PC-9 (cell line): Measurements from ENCODE around the gene CCDC201. TPM values are rescaled to one million over a fixed set of nuclear protein-coding genes. Genes with fewer than 3 reads are reported as not detected.

Source experiments
- BruUV-seq: library from RNA; stranded (reverse); fragments of 400-500 nt; replicated peaks from 2 replicates; lab custom pipeline; 2021; lab: Mats Ljungman, UMichigan
- CTCF ChIA-PET: fragments of 300-600 bp; sonication (Branson Sonifier 250); formaldehyde crosslinking; loops from one replicate; lab custom pipeline; 2022; ENCODE audit warnings: antibody characterized with exemption; lab: Charles Lee
- POLR2A ChIA-PET: fragments of 300-600 bp; sonication (Branson Sonifier 250); formaldehyde crosslinking; loops from one replicate; lab custom pipeline; 2022; ENCODE audit warnings: antibody characterized with exemption; ENCODE audit not compliant: unreplicated experiment; lab: Charles Lee
- DNase-seq, 2 experiments: peaks; one replicate each; pipeline versions ENCODE4 v3.0.0 to v3.0.0-alpha.2; 2015 to 2022; ENCODE audit warnings: mixed read lengths in 1 of 2
- H2AFZ ChIP-seq: fragments of 200-600 bp; sonication (generic); 2 replicates; pipeline ENCODE4 v1.8.1; 2017; ENCODE audit warnings: antibody characterized with exemption
- H3F3A ChIP-seq: fragments of 200-600 bp; sonication (generic); 2 replicates; pipeline ENCODE4 v1.8.1; 2017; ENCODE audit warnings: antibody characterized with exemption, mild to moderate bottlenecking, low read depth; ENCODE audit not compliant: insufficient read depth
- H3K27ac ChIP-seq: fragments of 200-600 bp; sonication (generic); 2 replicates; pipeline ENCODE4 v1.6.1; 2016; ENCODE audit warnings: mixed run types
- H3K27me3 ChIP-seq: fragments of 200-600 bp; sonication (generic); 2 replicates; pipeline ENCODE4 v1.6.1; 2016; ENCODE audit warnings: low read depth, mixed run types; ENCODE audit not compliant: insufficient read depth
- H3K36me3 ChIP-seq: fragments of 200-600 bp; sonication (generic); 2 replicates; pipeline ENCODE4 v1.6.1; 2016; ENCODE audit warnings: low read depth, mixed run types
- H3K4me1 ChIP-seq: fragments of 200-600 bp; sonication (generic); replicated peaks from 2 replicates; pipeline ENCODE4 v1.6.1; 2016; ENCODE audit warnings: mixed run types; ENCODE audit not compliant: insufficient read depth
- H3K4me2 ChIP-seq: fragments of 200-600 bp; sonication (generic); 2 replicates; pipeline ENCODE4 v1.6.1; 2017; ENCODE audit warnings: mixed run types
- H3K4me3 ChIP-seq: fragments of 200-600 bp; sonication (generic); 2 replicates; pipeline ENCODE4 v1.6.1; 2016; ENCODE audit warnings: mixed run types
- H3K79me2 ChIP-seq: fragments of 200-600 bp; sonication (generic); 2 replicates; pipeline ENCODE4 v1.6.1; 2017; ENCODE audit warnings: low read depth, mixed run types
- H3K9me2 ChIP-seq: fragments of 200-600 bp; sonication (generic); 2 replicates; pipeline ENCODE4 v1.8.1; 2017; ENCODE audit warnings: mild to moderate bottlenecking; ENCODE audit not compliant: insufficient read depth
- H3K9me3 ChIP-seq: fragments of 200-600 bp; sonication (generic); 2 replicates; pipeline ENCODE4 v1.8.1; 2016; ENCODE audit warnings: low read depth; ENCODE audit not compliant: insufficient read depth
- H4K20me1 ChIP-seq: fragments of 200-600 bp; sonication (generic); 2 replicates; pipeline ENCODE4 v1.8.1; 2017; ENCODE audit not compliant: insufficient read depth
- EZH2 ChIP-seq: fragments of 200-600 bp; sonication (generic); IDR thresholded peaks from 2 replicates; pipeline ENCODE4 v1.8.0; 2017; ENCODE audit warnings: antibody characterized with exemption, low read depth
- intact Hi-C: fragments of 100-400 bp; cut with micrococcal nuclease; formaldehyde crosslinking; loops from one replicate; pipeline ENCODE4 v1.10.0; 2022; ENCODE audit not compliant: unreplicated experiment
- total RNA-seq: library from RNA; stranded (reverse); gene quantifications from 2 replicates; pipeline ENCODE4 v1.2.3, GENCODE V29; 2021
- TF ChIP-seq, protein P1 (sequence below): fragments of 200-600 bp; sonication (generic); conservative IDR thresholded peaks from 2 replicates; pipeline ENCODE4 v1.6.1; 2017; ENCODE audit warnings: mixed run types, antibody characterized with exemption, mild to moderate bottlenecking, moderate library complexity

The CCDC201 gene
- total RNA-seq, 1 experiment from 2014 or later, result not detected

DNA sequence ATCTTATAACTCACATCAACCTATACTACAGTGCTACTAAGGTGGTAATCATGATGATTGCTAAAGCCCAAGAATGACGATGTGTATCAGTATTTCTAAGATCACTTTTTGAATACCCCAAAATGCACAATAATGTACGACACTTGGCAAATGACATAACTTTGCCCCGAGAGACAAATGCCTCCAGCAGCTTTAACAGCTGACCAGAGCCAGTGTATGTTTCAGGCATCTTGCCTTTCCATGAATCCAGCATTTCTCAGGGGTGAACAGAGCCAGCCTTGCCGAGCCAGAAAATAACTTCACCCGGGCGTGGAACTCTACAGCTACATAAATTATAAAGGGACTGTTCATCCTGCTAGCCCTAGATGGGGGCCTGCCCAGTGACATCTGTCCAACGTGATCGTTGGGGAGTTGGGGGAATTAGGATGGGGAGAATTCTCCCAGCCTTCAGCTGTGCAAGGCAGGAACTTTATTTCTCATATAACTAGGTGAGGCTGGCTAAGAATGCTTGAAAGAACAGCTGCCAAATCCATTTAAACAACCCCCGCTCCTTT lies 46.4 kb upstream of the CCDC201 start:
- no peak for TF ChIP-seq EZH2
- TF ChIP-seq, protein P1, sequence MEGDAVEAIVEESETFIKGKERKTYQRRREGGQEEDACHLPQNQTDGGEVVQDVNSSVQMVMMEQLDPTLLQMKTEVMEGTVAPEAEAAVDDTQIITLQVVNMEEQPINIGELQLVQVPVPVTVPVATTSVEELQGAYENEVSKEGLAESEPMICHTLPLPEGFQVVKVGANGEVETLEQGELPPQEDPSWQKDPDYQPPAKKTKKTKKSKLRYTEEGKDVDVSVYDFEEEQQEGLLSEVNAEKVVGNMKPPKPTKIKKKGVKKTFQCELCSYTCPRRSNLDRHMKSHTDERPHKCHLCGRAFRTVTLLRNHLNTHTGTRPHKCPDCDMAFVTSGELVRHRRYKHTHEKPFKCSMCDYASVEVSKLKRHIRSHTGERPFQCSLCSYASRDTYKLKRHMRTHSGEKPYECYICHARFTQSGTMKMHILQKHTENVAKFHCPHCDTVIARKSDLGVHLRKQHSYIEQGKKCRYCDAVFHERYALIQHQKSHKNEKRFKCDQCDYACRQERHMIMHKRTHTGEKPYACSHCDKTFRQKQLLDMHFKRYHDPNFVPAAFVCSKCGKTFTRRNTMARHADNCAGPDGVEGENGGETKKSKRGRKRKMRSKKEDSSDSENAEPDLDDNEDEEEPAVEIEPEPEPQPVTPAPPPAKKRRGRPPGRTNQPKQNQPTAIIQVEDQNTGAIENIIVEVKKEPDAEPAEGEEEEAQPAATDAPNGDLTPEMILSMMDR, result no peak
- no peaks in the 10 kb centered on the region for H3K27me3 ChIP-seq
- H3K4me3 ChIP-seq, result peak overlapping the region; percentile 84
- ChIA-PET CTCF (interaction anchor here (1.0 to 1.5 kb wide), 3 partner anchors 29 to 1169 kb away, joined by 5 to 6 read pairs (median 5); no protein-coding TSS in a partner anchor), POLR2A (interaction anchor here (0.5 to 0.6 kb wide), 3 partner anchors 150 to 1648 kb away, joined by 3 to 5 read pairs (median 4); no protein-coding TSS in a partner anchor)
- BruUV-seq, result no TSS peak
- H4K20me1 ChIP-seq, result no peaks in the 10 kb centered on the region; the same call in 1 of the 2 replicates
- no peak for DNase-seq
- intact Hi-C loops, result no loop called here
- H2AFZ ChIP-seq, result peak overlapping the region; percentile 72; the same call in 1 of the 2 replicates
- no peaks in the 10 kb centered on the region for H3K9me3 ChIP-seq
- H3K4me1 ChIP-seq, result peaks cover 36% of the 10 kb centered on the region
- peak overlapping the region; percentile 36 for H3K27ac ChIP-seq
- peaks cover 40% of the 10 kb centered on the region; the same call in 1 of the 2 replicates for H3F3A ChIP-seq
- peaks cover 28% of the 10 kb centered on the region for H3K79me2 ChIP-seq
- H3K9me2 ChIP-seq, result no peaks in the 10 kb centered on the region
- peaks cover 15% of the 10 kb centered on the region; the same call in 1 of the 2 replicates for H3K36me3 ChIP-seq
- peak overlapping the region; percentile 93 for H3K4me2 ChIP-seq

DNA sequence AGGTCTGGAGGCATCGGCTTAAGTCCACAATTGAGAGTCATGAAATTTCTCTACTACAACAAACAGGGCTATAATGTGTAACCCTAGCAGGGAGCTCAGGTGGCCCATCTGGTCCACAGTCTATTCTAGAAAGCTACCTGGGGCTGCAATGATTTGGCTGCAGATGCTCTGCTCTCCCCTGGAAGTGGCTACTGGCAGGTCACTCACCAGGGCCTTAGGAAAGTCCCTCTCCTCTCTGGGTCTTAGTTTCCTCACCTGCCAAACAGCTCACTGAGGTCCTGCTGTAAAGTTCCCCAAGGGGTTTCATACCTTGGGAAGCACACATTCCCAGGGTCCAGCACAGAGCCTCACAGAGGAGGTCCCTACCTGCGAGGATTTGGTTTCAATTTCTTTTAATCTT lies 45.7 kb upstream of the CCDC201 start:
- intact Hi-C loops, result no loop called here
- H3K4me3 ChIP-seq, result peak overlapping the region; percentile 84
- H3F3A ChIP-seq, result peaks cover 37% of the 10 kb centered on the region; the same call in 1 of the 2 replicates
- H3K27ac ChIP-seq, result peak overlapping the region; percentile 36
- no peaks in the 10 kb centered on the region for H3K27me3 ChIP-seq
- H3K4me2 ChIP-seq, result peak overlapping the region; percentile 93
- no TSS peak for BruUV-seq
- no peak overlapping the region for H2AFZ ChIP-seq
- TF ChIP-seq EZH2, result no peak
- TF ChIP-seq, protein P1, result no peak
- peaks cover 17% of the 10 kb centered on the region; the same call in 1 of the 2 replicates for H3K36me3 ChIP-seq
- no peaks in the 10 kb centered on the region for H3K9me2 ChIP-seq
- H3K4me1 ChIP-seq, result peaks cover 28% of the 10 kb centered on the region
- CTCF ChIA-PET, result interaction anchor here (0.5 to 1.5 kb wide), 5 partner anchors 33 to 1170 kb away, joined by 3 to 6 read pairs (median 4); no protein-coding TSS in a partner anchor
- no peaks in the 10 kb centered on the region for H3K9me3 ChIP-seq
- H3K79me2 ChIP-seq, result peaks cover 28% of the 10 kb centered on the region
- H4K20me1 ChIP-seq, result no peaks in the 10 kb centered on the region; the same call in 1 of the 2 replicates
- POLR2A ChIA-PET, result interaction anchor here (0.6 kb wide), 2 partner anchors 1060 to 1649 kb away, joined by 3 to 4 read pairs; no protein-coding TSS in a partner anchor
- DNase-seq, result no peak

DNA sequence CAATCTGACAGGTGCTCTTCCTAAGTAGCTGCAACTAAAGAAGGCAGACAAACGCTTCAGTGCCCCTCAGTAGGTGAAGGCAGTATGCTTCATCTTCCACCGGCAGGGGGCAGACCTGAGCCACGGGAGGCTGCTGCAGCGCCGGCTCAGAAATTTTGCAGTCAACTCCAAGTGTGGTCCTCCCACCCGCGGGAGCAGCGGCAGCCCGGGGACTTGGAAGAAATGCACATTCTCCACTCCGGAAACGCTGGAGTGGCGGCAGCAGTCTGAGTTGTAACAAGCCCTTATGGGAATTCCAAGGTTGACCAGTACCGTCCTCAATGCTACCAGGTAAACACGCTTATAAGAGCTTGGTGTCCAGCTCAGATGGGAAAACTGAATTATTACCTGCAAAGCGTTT lies 44.8 kb upstream of the CCDC201 start:
- Histone ChIP-seq H3K9me2 (no peaks in the 10 kb centered on the region), H3K4me1 (peaks cover 21% of the 10 kb centered on the region), H3K4me3 (peak overlapping the region; percentile 84), H3K36me3 (peaks cover 17% of the 10 kb centered on the region; the same call in 1 of the 2 replicates), H3K79me2 (peaks cover 28% of the 10 kb centered on the region), H2AFZ (no peak overlapping the region), H3F3A (peaks cover 36% of the 10 kb centered on the region; the same call in 1 of the 2 replicates), H3K27ac (no peak overlapping the region), H3K4me2 (peak overlapping the region; percentile 93), H3K9me3 (no peaks in the 10 kb centered on the region), H4K20me1 (no peaks in the 10 kb centered on the region; the same call in 1 of the 2 replicates), H3K27me3 (no peaks in the 10 kb centered on the region)
- BruUV-seq, result no TSS peak
- CTCF ChIA-PET, result interaction anchor here (0.6 to 1.5 kb wide), 8 partner anchors 24 to 1170 kb away, joined by 3 to 12 read pairs (median 4); no protein-coding TSS in a partner anchor
- POLR2A ChIA-PET, result interaction anchor here (0.6 to 0.7 kb wide), 3 partner anchors 287 to 610 kb away, joined by 3 read pairs; no protein-coding TSS in a partner anchor
- TF ChIP-seq EZH2, result no peak
- TF ChIP-seq, protein P1, result peak; percentile 100
- intact Hi-C loops, result loop anchor here (1.0 kb wide), 3 partner anchors 26 to 1263 kb away; no protein-coding TSS in a partner anchor
- DNase-seq, result peak; percentile 62 to 88
